ENCODE results near the gene TIMM17B.

TIMM17B gene

GRCh38 chrX:48897625-48898306, at the start of gene TIMM17B, which contains the start of gene PQBP1:
Gene TIMM17B, minus strand, starts transcription at chrX:48897768. Its CDS starts 19 bp downstream, at chrX:48897749.
Gene PQBP1, plus strand, starts transcription at chrX:48897930. Its CDS starts 580 bp downstream, at chrX:48898510.
- DNase-seq: peak; percentile 96

- peak; percentile 41 for DNase-seq
These were observed 48.2 kb upstream of the TIMM17B start for GRCh38 chrX:48945517-48946348.

- no peak for DNase-seq
These were observed 45.3 kb upstream of the TIMM17B start for GRCh38 chrX:48942895-48943294.

GRCh38 chrX:48940404-48940955, 42.9 kb upstream of the TIMM17B start:
- no peak for DNase-seq

GRCh38 chrX:48939524-48940228, 42.1 kb upstream of the TIMM17B start:
- DNase-seq: no peak

GRCh38 chrX:48938721-48939425, 41.3 kb upstream of the TIMM17B start:
- no peak for DNase-seq

- DNase-seq: no peak
These were observed 39.7 kb upstream of the TIMM17B start for GRCh38 chrX:48937054-48937907.

- DNase-seq: no peak
These were observed 39.0 kb upstream of the TIMM17B start for GRCh38 chrX:48936429-48937053.

- DNase-seq: no peak
These were observed 37.7 kb upstream of the TIMM17B start for GRCh38 chrX:48935301-48935670.

- no peak for DNase-seq
These were observed 37.2 kb upstream of the TIMM17B start for GRCh38 chrX:48934581-48935300.

- no peak for DNase-seq
These were observed 36.2 kb upstream of the TIMM17B start for GRCh38 chrX:48933757-48934156.

- DNase-seq: no peak
These were observed 30.3 kb upstream of the TIMM17B start for GRCh38 chrX:48927736-48928382.

GRCh38 chrX:48927123-48927522, 29.6 kb upstream of the TIMM17B start:
- DNase-seq: no peak

- no peak for DNase-seq
These were observed 26.7 kb upstream of the TIMM17B start for GRCh38 chrX:48924270-48924669.

- no peak for DNase-seq
These were observed 26.2 kb upstream of the TIMM17B start for GRCh38 chrX:48923771-48924170.

GRCh38 chrX:48920718-48921104, 23.1 kb upstream of the TIMM17B start:
- no peak for DNase-seq

GRCh38 chrX:48919947-48920717, 22.6 kb upstream of the TIMM17B start:
- DNase-seq: no peak

GRCh38 chrX:48919360-48919841, 21.8 kb upstream of the TIMM17B start:
- peak; percentile 62 for DNase-seq

Measured in NCI-H69 (cell line).